GM19035 (cell line): Measurements from ENCODE around the gene NPEPL1.
"Not testable (repeated sequence)": the region's sequence is repeated elsewhere in the genome, so short reads cannot be mapped to it uniquely, and the experiment has no call there.

ENCODE experiments used
- ATAC-seq: cut with Tn5 transposase; IDR thresholded peaks from one replicate; pipeline ENCODE4 v1.9.1; 2021; ENCODE audit not compliant: unreplicated experiment

Gene NPEPL1

DNA sequence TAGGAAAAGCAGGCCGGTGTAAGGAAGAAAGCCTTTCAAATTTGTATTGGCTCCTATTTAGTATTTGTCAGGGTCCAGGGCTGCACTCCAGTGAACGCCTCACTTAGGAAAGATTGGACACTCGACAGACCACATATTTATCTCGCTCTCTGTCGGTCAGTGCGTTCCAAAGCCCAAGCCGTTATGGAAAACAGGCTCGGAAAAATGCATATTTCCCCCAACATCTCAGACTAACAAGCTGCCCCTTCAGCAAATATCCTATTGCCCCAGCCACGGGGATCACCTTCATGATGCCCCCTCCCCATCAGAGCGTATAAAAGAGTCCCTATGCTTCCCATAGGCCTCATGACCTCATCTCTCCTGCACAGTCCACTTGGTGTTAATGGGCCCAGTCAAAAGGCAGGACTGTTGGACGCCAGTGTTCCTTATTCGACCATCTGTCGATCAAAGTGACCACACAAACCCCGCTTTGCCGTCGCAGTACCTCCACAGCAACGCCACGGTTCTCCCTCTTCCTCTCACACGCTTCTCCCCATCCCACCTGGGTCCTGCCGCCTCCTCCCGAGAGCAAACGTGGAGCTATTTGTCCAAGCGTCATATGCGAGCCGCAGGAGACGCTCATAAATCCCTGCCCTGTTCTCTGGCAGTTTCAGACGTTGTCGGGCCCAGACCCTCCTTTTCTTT lies 63.3 kb downstream of the NPEPL1 start:
- no peak for ATAC-seq

DNA sequence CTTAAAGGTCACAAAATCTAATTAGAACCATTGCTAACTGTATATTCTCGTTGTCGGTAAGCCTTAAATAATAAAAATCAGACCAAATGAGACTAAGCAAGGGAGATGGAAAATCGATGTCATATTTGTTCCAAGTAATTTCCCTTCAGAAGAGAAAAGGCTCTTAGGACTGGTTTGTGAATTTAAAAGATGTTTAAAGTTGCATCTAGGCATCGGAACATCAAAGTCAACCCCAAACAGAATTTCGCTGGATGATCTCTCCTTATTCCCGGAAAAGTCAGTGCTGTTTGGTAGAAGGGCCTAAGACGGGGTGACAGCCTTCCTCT lies 63.8 kb downstream of the NPEPL1 start:
- no peak for ATAC-seq

DNA sequence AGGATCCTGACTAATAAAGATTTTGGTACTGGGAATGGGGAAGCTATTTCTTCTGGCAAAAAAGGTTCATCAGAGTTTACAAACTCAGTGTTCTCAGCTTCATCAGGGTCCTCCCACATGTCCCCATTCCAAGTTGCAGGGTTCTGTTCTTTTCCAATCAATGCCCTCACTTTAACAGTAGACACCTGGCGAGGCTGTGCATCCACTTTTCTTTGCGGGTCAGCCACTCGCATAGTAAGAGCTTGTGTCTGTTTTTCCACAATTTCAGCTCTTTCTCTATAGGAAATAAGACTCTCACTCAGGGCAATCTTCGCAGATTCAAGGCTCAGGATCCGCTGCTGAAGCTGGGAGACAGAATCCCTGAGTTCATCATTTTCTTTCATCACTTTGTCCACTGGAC lies 65.0 kb downstream of the NPEPL1 start:
- ATAC-seq: not testable (repeated sequence)

DNA sequence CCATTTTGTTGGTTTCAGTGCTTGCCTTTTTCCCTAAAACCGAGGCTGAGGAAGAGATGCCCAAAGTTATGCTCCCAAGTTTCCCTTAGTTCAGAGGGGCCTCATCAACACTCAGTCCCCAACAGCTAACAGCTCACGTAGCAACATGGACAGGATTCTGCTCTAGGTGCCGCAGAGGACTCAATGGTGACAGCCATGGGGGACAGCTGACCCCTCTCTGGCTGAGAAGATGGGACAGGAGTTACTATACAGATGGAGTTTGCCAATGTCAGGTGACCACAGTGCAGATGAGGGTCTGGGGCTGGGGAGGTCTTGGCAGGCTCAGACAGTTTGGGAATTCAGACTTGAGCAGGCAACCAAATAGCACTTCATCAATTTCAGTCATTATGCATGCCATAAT lies 67.3 kb downstream of the NPEPL1 start:
- ATAC-seq: no peak

DNA sequence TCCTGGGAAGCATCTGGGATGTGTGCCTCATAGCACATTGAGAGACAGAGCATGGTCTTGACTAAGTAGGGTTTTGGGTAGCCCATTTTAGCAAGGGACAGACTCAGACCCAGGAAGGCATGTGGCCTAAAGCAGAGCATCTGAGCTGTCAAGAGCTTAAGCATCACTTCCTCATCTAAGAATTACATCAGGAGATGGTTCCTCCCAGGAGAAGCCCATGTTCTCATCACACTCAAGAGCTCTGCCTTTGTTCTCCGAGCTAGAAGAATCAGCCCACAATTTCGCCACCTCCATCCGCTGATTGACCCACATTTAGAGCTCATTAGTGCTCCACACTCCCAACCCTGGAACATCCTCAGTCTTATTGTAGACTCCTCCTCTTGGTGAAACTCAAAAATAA lies 68.3 kb downstream of the NPEPL1 start:
- ATAC-seq: no peak

DNA sequence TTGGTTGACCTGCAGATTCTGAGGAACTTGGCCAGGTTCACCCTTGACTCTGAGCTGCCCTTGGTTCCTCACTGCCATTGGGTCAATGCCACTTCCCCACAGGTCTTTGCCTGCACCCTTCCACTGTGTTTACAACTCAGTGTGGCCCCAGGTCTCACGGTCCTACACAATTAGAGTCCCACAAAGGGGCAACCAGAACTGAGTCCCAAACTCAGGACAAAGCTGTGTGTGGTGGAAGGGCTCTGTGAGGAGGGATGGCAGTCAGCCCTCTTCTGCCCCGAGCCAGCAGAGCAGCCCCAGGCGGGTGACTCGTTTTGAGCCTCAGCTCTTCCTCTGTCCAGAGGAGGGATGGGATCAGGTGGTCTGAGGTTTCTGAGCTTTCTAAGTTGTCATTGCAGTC lies 69.5 kb downstream of the NPEPL1 start:
- no peak for ATAC-seq

DNA sequence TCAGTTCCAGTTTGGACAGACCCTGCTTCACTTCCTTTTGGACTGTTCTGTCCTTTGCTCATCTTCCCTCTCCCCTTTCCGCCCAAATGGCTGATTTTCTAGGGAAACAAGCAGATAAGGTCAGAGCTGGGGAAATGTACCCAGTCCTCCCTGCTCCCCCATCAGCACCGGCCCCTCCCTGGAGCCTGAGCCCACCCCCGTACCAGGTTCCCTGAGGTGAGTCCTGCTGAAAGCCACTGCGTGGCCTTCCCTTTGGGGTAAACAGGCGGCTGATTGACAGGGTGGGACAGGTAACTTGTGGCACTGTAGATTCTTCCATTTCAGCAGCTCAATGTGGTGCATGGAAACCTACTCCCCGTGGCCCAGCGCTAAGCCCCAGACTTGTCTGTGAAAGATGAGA lies 70.5 kb downstream of the NPEPL1 start:
- no peak for ATAC-seq
